ENCODE results near the gene SLC22A2.
"Not testable (repeated sequence)": the region's sequence is repeated elsewhere in the genome, so short reads cannot be mapped to it uniquely, and the experiment has no call there.

DNA sequence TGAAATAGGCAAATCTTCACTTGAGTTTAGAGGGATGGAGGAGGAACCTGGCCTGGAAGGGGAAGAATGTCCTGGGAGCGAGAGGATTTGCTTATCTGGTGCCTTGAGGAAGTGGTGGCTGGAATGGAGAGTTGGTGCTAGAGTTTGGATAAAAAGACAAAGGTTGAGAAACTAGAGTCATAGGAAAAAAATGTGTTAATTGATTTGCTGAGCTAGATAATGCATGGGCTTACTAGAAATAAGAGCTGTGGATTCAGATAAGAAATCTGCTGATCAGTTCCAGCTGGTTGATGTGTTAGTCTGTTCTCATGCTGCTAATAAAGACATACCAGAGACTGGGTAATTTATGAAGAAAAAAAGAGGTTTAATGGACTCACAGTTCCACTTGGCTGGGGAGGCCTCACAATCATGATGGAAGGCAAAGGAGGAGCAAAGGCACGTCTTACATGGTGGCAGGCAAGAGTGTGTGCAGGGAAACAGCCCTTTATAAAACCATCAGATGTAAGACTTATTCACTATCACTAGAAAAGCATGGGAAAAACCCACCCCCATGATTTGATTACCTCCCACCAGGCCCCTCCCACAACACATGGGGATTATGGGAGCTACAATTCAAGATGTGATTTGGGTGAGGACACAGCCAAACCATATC lies 43.9 kb upstream of the SLC22A2 start:
- TF ChIP-seq POLR2AphosphoS5, POLR2A (IDR thresholded peaks at IDR 0.05): not testable (repeated sequence)
